ENCODE data around the gene PRUNE2. TPM values are rescaled to one million over a fixed set of nuclear protein-coding genes. Genes with fewer than 3 reads are reported as not detected.

Gene PRUNE2
- polyA plus RNA-seq, 1 of the 3 experiments (the other 2 are of a cell fraction), result 13.0 TPM

DNA sequence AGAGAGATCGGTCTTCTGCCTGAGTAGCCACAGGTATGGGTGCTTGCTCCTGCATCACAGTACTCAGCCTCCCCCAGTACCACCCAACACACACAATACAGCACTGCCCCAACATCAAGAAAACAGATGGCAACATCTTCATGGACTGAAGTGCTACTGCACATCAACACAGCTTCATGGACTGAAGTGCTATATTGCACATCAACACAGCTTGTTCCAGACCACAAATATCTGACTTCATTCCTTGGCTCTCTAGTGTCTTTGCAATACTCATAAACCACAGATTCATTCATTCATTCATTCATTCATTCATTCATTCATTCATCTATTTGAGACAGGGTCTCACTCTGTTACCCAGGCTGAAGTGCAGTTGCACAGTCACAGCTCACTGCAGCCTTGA, 172.8 kb downstream of the PRUNE2 start:
- WGBS (ENCODE audit: low lambda C conversion rate), result 25% methylated on average over 1 of the region's 1 CpG
- no peaks in the 10 kb centered on the region for H3F3A ChIP-seq (replicated peaks; ENCODE audit: insufficient read depth)

DNA sequence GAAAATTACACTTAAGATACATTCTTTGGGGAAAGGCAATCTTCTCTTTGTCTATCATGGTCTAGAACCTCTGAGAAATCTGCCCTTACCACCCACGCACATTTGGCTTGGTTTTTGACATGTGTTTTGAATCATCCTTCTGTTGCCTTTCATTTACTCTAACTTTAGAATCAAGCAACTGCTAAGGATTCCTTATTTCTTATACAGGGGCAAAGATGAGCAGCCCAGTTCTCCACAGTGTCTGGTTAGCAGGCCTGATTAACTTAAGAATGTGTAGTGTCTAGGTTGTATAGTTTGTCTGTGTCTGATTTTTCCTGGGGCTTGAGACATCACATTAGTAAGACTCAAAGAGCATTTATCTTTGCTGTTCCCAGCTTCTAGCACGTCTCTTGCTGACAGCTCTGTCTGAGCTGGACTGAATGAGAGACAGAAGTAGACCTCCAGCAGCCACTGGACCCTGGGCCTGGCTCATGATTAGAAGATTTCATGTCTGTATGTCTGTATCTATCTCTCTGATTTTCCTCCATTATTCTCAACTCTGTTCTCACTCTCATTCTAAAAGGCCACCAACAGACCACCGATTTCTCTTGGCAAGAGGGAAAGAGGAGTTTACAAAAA, 173.5 kb downstream of the PRUNE2 start:
- Histone ChIP-seq H3K27ac (ENCODE audit: low read depth in 2 of 2, low read length in 1 of 2) (no peak overlapping the region), H3K36me3 (replicated peaks in 1 of 2; ENCODE audit: control insufficient read depth in 1 of 2, insufficient read depth in 2 of 2, low read length in 1 of 2) (no peaks in the 10 kb centered on the region), H4K20me1 (ENCODE audit: insufficient read depth) (no peaks in the 10 kb centered on the region), H3K9ac (no peak overlapping the region), H3F3A (replicated peaks; ENCODE audit: insufficient read depth) (no peaks in the 10 kb centered on the region), H3K9me3 (no peaks in the 10 kb centered on the region), H2AFZ (ENCODE audit: low read depth) (no peak overlapping the region), H3K4me2 (no peak overlapping the region), H3K4me3 (ENCODE audit: low read depth in 2 of 2, low read length in 1 of 2) (no peak overlapping the region), H3K9me2 (no peaks in the 10 kb centered on the region), H3K27me3 (ENCODE audit: insufficient read depth) (peaks cover 26% of the 10 kb centered on the region; the same call in 1 of the 2 replicates), H3K4me1 (ENCODE audit: control insufficient read depth in 1 of 2, insufficient read depth in 2 of 2, low read depth in 1 of 2, low read length in 1 of 2) (no peaks in the 10 kb centered on the region), H3K79me2 (ENCODE audit: insufficient read depth) (no peaks in the 10 kb centered on the region)
- POLR2A ChIA-PET, result no interaction called here
- WGBS (ENCODE audit: low lambda C conversion rate), result 9% methylated on average over 3 of the region's 3 CpGs
- no peak for DNase-seq
- CTCF ChIA-PET, result interaction anchor here (0.6 kb wide), 1 partner anchor 74 kb away, joined by 3 read pairs; no protein-coding TSS in a partner anchor
- TF ChIP-seq TAF1 (IDR thresholded peaks at IDR 0.05; ENCODE audit: borderline replicate concordance, low read depth, low read length), result no peak
- no peak for TF ChIP-seq JUND (IDR thresholded peaks at IDR 0.05)
- TF ChIP-seq, protein P1, sequence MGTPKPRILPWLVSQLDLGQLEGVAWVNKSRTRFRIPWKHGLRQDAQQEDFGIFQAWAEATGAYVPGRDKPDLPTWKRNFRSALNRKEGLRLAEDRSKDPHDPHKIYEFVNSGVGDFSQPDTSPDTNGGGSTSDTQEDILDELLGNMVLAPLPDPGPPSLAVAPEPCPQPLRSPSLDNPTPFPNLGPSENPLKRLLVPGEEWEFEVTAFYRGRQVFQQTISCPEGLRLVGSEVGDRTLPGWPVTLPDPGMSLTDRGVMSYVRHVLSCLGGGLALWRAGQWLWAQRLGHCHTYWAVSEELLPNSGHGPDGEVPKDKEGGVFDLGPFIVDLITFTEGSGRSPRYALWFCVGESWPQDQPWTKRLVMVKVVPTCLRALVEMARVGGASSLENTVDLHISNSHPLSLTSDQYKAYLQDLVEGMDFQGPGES (IDR thresholded peaks at IDR 0.05; ENCODE audit: low read depth, low read length), result no peak
- no peak for TF ChIP-seq EZH2phosphoT487 (IDR thresholded peaks at IDR 0.05; ENCODE audit: borderline replicate concordance, low read depth)
- no peak for TF ChIP-seq GATA2 (CRISPR knock-in tag; IDR thresholded peaks at IDR 0.05)
- TF ChIP-seq CHD2 (IDR thresholded peaks at IDR 0.05; ENCODE audit: low read length, partially characterized antibody), result no peak
- TF ChIP-seq, protein P2, sequence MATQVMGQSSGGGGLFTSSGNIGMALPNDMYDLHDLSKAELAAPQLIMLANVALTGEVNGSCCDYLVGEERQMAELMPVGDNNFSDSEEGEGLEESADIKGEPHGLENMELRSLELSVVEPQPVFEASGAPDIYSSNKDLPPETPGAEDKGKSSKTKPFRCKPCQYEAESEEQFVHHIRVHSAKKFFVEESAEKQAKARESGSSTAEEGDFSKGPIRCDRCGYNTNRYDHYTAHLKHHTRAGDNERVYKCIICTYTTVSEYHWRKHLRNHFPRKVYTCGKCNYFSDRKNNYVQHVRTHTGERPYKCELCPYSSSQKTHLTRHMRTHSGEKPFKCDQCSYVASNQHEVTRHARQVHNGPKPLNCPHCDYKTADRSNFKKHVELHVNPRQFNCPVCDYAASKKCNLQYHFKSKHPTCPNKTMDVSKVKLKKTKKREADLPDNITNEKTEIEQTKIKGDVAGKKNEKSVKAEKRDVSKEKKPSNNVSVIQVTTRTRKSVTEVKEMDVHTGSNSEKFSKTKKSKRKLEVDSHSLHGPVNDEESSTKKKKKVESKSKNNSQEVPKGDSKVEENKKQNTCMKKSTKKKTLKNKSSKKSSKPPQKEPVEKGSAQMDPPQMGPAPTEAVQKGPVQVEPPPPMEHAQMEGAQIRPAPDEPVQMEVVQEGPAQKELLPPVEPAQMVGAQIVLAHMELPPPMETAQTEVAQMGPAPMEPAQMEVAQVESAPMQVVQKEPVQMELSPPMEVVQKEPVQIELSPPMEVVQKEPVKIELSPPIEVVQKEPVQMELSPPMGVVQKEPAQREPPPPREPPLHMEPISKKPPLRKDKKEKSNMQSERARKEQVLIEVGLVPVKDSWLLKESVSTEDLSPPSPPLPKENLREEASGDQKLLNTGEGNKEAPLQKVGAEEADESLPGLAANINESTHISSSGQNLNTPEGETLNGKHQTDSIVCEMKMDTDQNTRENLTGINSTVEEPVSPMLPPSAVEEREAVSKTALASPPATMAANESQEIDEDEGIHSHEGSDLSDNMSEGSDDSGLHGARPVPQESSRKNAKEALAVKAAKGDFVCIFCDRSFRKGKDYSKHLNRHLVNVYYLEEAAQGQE (IDR thresholded peaks at IDR 0.05; ENCODE audit: low read depth, low read length), result no peak

More for the DNA sequence above, 172.8 kb downstream of the PRUNE2 start:
- no peaks in the 10 kb centered on the region for H3K79me2 ChIP-seq (ENCODE audit: insufficient read depth)
- no peaks in the 10 kb centered on the region for H3K9me2 ChIP-seq
- no peak overlapping the region for H2AFZ ChIP-seq (ENCODE audit: low read depth)
- ChIA-PET CTCF (interaction anchor here (0.6 kb wide), 1 partner anchor 74 kb away, joined by 3 read pairs; no protein-coding TSS in a partner anchor), POLR2A (no interaction called here)
- H3K9ac ChIP-seq, result no peak overlapping the region
- H3K27me3 ChIP-seq (ENCODE audit: insufficient read depth), result peaks cover 22% of the 10 kb centered on the region; the same call in 1 of the 2 replicates
- no peak overlapping the region for H3K4me3 ChIP-seq (ENCODE audit: low read depth in 2 of 2, low read length in 1 of 2)
- H4K20me1 ChIP-seq (ENCODE audit: insufficient read depth), result no peaks in the 10 kb centered on the region
- H3K27ac ChIP-seq (ENCODE audit: low read depth in 2 of 2, low read length in 1 of 2), result no peak overlapping the region
- no peak for DNase-seq
- TF ChIP-seq, protein P3, sequence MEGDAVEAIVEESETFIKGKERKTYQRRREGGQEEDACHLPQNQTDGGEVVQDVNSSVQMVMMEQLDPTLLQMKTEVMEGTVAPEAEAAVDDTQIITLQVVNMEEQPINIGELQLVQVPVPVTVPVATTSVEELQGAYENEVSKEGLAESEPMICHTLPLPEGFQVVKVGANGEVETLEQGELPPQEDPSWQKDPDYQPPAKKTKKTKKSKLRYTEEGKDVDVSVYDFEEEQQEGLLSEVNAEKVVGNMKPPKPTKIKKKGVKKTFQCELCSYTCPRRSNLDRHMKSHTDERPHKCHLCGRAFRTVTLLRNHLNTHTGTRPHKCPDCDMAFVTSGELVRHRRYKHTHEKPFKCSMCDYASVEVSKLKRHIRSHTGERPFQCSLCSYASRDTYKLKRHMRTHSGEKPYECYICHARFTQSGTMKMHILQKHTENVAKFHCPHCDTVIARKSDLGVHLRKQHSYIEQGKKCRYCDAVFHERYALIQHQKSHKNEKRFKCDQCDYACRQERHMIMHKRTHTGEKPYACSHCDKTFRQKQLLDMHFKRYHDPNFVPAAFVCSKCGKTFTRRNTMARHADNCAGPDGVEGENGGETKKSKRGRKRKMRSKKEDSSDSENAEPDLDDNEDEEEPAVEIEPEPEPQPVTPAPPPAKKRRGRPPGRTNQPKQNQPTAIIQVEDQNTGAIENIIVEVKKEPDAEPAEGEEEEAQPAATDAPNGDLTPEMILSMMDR (IDR thresholded peaks at IDR 0.05), result no peak
- TF ChIP-seq, protein P4, sequence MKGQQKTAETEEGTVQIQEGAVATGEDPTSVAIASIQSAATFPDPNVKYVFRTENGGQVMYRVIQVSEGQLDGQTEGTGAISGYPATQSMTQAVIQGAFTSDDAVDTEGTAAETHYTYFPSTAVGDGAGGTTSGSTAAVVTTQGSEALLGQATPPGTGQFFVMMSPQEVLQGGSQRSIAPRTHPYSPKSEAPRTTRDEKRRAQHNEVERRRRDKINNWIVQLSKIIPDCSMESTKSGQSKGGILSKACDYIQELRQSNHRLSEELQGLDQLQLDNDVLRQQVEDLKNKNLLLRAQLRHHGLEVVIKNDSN (IDR thresholded peaks at IDR 0.05; ENCODE audit: borderline replicate concordance, low read depth), result no peak
- TF ChIP-seq, protein P5, sequence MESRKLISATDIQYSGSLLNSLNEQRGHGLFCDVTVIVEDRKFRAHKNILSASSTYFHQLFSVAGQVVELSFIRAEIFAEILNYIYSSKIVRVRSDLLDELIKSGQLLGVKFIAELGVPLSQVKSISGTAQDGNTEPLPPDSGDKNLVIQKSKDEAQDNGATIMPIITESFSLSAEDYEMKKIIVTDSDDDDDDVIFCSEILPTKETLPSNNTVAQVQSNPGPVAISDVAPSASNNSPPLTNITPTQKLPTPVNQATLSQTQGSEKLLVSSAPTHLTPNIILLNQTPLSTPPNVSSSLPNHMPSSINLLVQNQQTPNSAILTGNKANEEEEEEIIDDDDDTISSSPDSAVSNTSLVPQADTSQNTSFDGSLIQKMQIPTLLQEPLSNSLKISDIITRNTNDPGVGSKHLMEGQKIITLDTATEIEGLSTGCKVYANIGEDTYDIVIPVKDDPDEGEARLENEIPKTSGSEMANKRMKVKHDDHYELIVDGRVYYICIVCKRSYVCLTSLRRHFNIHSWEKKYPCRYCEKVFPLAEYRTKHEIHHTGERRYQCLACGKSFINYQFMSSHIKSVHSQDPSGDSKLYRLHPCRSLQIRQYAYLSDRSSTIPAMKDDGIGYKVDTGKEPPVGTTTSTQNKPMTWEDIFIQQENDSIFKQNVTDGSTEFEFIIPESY (IDR thresholded peaks at IDR 0.05; ENCODE audit: borderline replicate concordance, low read depth), result no peak
- TF ChIP-seq TAF1 (IDR thresholded peaks at IDR 0.05; ENCODE audit: borderline replicate concordance, low read depth, low read length) (no peak), EP300 (IDR thresholded peaks at IDR 0.05; ENCODE audit: borderline replicate concordance in 1 of 2, low read depth in 1 of 2, low read length in 1 of 2) (no peak), NFIC (IDR thresholded peaks at IDR 0.05; ENCODE audit: borderline replicate concordance) (no peak), FOXJ3 (CRISPR knock-in tag; IDR thresholded peaks at IDR 0.05) (no peak), TEAD4 (IDR thresholded peaks at IDR 0.05; ENCODE audit: borderline replicate concordance, insufficient read depth) (no peak), RFX5 (IDR thresholded peaks at IDR 0.05; ENCODE audit: low read length) (no peak), SIN3A (IDR thresholded peaks at IDR 0.05; ENCODE audit: borderline replicate concordance, low read depth, low read length) (no peak)
- H3K9me3 ChIP-seq, result no peaks in the 10 kb centered on the region
- H3K4me1 ChIP-seq (ENCODE audit: control insufficient read depth in 1 of 2, insufficient read depth in 2 of 2, low read depth in 1 of 2, low read length in 1 of 2), result no peaks in the 10 kb centered on the region
- no peak overlapping the region for H3K4me2 ChIP-seq
- H3K36me3 ChIP-seq (replicated peaks in 1 of 2; ENCODE audit: control insufficient read depth in 1 of 2, insufficient read depth in 2 of 2, low read length in 1 of 2), result no peaks in the 10 kb centered on the region
